Subcutaneous abdominal adipose tissue (tissue), 5 donors: ENCODE data around the gene CEP164.

Source experiments
- H3K27ac ChIP-seq: one replicate; pipeline ENCODE4 v1.7.0; 2013; ENCODE audit warnings: low read depth, mild to moderate bottlenecking, inconsistent platforms, low read length, moderate library complexity
- H3K27me3 ChIP-seq, 5 donors: one replicate each; pipeline ENCODE4 v1.7.0; 2013; ENCODE audit warnings: low read length in 5 of 5, inconsistent platforms in 1 of 5; ENCODE audit not compliant: control insufficient read depth in 5 of 5, insufficient read depth in 4 of 5
- H3K36me3 ChIP-seq, 5 donors: one replicate each; pipeline ENCODE4 v1.7.0; 2013; ENCODE audit warnings: low read length in 5 of 5; ENCODE audit not compliant: control insufficient read depth in 5 of 5, insufficient read depth in 5 of 5
- H3K4me1 ChIP-seq, 5 donors: one replicate each; pipeline ENCODE4 v1.7.0; 2013; ENCODE audit warnings: low read length in 5 of 5, mild to moderate bottlenecking in 3 of 5, moderate library complexity in 1 of 5; ENCODE audit not compliant: control insufficient read depth in 5 of 5, insufficient read depth in 5 of 5
- H3K4me3 ChIP-seq, 5 donors: one replicate each; pipeline ENCODE4 v1.7.0; 2013; ENCODE audit warnings: low read length in 5 of 5, low read depth in 1 of 5
- H3K9ac ChIP-seq, 5 donors: one replicate each; pipeline ENCODE4 v1.7.0; 2013; ENCODE audit warnings: low read length in 5 of 5, mild to moderate bottlenecking in 4 of 5, moderate library complexity in 3 of 5
- H3K9me3 ChIP-seq, 5 donors: one replicate each; pipeline ENCODE4 v1.7.0; 2013; ENCODE audit warnings: low read length in 5 of 5; ENCODE audit not compliant: control insufficient read depth in 5 of 5
- donor health status: healthy.
- donor health status: healthy.
- donor health status: healthy.
- donor health status: healthy.
- donor health status: healthy.

The CEP164 gene

DNA sequence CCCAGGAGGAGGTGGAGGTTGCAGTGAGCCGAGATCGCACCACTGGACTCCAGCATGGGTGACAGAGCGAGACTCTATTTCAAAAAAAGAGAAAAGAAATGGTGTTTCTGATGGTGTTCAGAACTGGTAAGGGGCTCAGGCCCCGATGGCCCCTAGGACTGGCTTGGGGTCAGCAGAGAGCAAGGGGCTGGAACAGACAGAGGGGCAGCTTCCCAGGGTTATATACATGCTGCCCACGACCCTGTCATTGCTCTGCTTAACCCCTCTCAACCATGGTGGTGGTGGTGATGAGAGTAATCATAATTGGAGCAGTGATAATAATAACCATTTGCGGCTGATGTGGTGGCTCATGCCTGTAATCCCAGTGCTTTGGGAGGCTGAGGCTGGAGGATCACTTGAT is 79.4 kb downstream of the CEP164 start:
- H3K27ac ChIP-seq: no peak overlapping the region
- peaks cover 0 to 59% (median 47%) of the 10 kb centered on the region in 5 donors for H3K36me3 ChIP-seq
- peaks cover 0 to 4% (median 0%) of the 10 kb centered on the region in 5 donors for H3K9me3 ChIP-seq
- H3K27me3 ChIP-seq: no peaks in the 10 kb centered on the region
- no peaks in the 10 kb centered on the region for H3K4me1 ChIP-seq
- no peak overlapping the region for H3K9ac ChIP-seq
- H3K4me3 ChIP-seq: no peak overlapping the region

- peaks cover 0 to 4% (median 0%) of the 10 kb centered on the region in 5 donors for H3K9me3 ChIP-seq
- H3K4me3 ChIP-seq: no peak overlapping the region
- H3K27ac ChIP-seq: no peak overlapping the region
- peaks cover 2 to 72% (median 51%) of the 10 kb centered on the region in 5 donors for H3K36me3 ChIP-seq
- H3K27me3 ChIP-seq: no peaks in the 10 kb centered on the region
- no peaks in the 10 kb centered on the region for H3K4me1 ChIP-seq
- H3K9ac ChIP-seq: no peak overlapping the region
Observed at GRCh38 chr11:117408356-117408755, 80.7 kb downstream of the CEP164 start.

DNA sequence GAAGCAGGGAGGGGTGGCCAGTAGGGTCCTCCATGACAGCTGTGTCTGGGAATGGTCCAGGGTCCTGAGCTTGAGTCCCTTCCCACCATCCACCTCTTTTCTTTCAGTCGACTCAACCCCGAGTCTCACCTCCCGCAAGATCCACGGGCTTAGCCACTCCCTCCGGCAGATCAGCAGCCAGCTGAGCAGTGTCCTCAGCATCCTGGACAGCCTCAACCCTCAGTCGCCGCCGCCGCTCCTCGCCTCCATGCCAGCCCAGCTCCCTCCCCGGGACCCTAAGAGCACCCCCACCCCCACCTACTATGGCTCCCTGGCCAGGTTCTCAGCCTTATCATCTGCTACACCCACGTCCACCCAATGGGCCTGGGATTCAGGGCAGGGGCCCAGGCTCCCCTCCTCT is 81.9 kb downstream of the CEP164 start:
- H3K9me3 ChIP-seq: peaks cover 0 to 4% (median 0%) of the 10 kb centered on the region in 5 donors
- no peaks in the 10 kb centered on the region for H3K4me1 ChIP-seq
- H3K4me3 ChIP-seq: no peak overlapping the region
- H3K27me3 ChIP-seq: no peaks in the 10 kb centered on the region
- no peak overlapping the region for H3K27ac ChIP-seq
- no peak overlapping the region for H3K9ac ChIP-seq
- H3K36me3 ChIP-seq: peaks cover 4 to 74% (median 51%) of the 10 kb centered on the region in 5 donors

- Histone ChIP-seq H3K36me3 (peaks cover 4 to 67% (median 45%) of the 10 kb centered on the region in 5 donors), H3K9ac (no peak overlapping the region), H3K9me3 (peaks cover 0 to 4% (median 0%) of the 10 kb centered on the region in 5 donors), H3K4me3 (no peak overlapping the region), H3K27ac (no peak overlapping the region), H3K4me1 (no peaks in the 10 kb centered on the region), H3K27me3 (no peaks in the 10 kb centered on the region)
Observed at GRCh38 chr11:117410238-117410637, 82.6 kb downstream of the CEP164 start.

- no peak overlapping the region for H3K27ac ChIP-seq
- H3K27me3 ChIP-seq: no peaks in the 10 kb centered on the region
- no peak overlapping the region for H3K4me3 ChIP-seq
- peaks cover 4 to 64% (median 43%) of the 10 kb centered on the region in 5 donors for H3K36me3 ChIP-seq
- H3K4me1 ChIP-seq: no peaks in the 10 kb centered on the region
- H3K9ac ChIP-seq: no peak overlapping the region
- peaks cover 0 to 4% (median 0%) of the 10 kb centered on the region in 5 donors for H3K9me3 ChIP-seq
Observed at GRCh38 chr11:117410861-117411710, 83.4 kb downstream of the CEP164 start.

DNA sequence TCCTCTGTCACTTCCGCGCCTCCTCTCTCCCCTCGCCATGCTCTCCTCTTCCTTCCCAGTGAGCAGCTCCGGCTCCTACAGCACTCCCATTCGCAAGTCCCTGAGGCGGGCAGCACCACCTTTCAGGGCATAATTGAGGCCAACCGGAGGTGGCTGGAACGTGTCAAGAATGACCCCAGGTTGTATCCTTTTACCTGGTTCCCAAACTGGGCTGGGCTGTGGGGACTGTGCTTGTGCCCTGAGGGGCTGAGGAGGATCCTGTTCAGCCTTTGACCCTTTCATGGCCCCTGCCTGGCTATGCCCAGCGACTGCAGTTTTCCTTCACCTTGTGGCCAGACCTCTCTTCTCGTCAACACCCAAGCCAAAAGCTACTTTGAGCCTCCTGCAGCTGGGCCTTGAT is 84.1 kb downstream of the CEP164 start:
- Histone ChIP-seq H3K4me1 (no peaks in the 10 kb centered on the region), H3K36me3 (peaks cover 4 to 61% (median 43%) of the 10 kb centered on the region in 5 donors), H3K4me3 (no peak overlapping the region), H3K9me3 (no peaks in the 10 kb centered on the region), H3K27me3 (peaks cover 0 to 3% (median 0%) of the 10 kb centered on the region in 5 donors), H3K27ac (no peak overlapping the region), H3K9ac (no peak overlapping the region)

GRCh38 chr11:117412176-117412575 is 84.5 kb downstream of the CEP164 start:
- H3K27ac ChIP-seq: no peak overlapping the region
- no peaks in the 10 kb centered on the region for H3K4me1 ChIP-seq
- H3K4me3 ChIP-seq: no peak overlapping the region
- peaks cover 4 to 61% (median 43%) of the 10 kb centered on the region in 5 donors for H3K36me3 ChIP-seq
- H3K27me3 ChIP-seq: peaks cover 0 to 7% (median 1%) of the 10 kb centered on the region in 5 donors
- no peak overlapping the region for H3K9ac ChIP-seq
- no peaks in the 10 kb centered on the region for H3K9me3 ChIP-seq

GRCh38 chr11:117412653-117413275 is 85.1 kb downstream of the CEP164 start:
- Histone ChIP-seq H3K27me3 (peaks cover 0 to 11% (median 3%) of the 10 kb centered on the region in 5 donors), H3K9me3 (no peaks in the 10 kb centered on the region), H3K4me3 (no peak overlapping the region), H3K36me3 (peaks cover 4 to 59% (median 41%) of the 10 kb centered on the region in 5 donors), H3K4me1 (no peaks in the 10 kb centered on the region), H3K27ac (no peak overlapping the region), H3K9ac (no peak overlapping the region)

DNA sequence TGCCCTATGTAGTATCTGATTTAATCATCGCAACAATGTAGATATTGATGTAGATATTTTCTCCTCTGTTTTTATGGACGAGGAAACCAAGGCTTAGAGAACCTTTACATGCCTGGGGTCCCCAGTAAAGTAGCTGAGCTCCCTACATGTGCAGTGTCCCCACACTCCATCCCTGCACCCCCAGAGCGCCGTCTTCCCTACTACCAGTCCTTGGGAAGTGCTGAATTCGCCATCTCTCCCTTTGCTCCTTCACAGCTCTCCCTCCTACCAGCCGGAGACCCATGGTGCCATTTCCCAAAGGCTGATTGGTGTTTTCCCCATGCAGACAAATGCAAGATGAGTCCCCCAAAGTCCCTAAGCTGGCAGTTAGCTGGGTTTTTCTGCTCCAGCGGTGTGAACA is 86.0 kb downstream of the CEP164 start:
- Histone ChIP-seq H3K9ac (no peak overlapping the region), H3K4me1 (no peaks in the 10 kb centered on the region), H3K4me3 (no peak overlapping the region), H3K9me3 (no peaks in the 10 kb centered on the region), H3K36me3 (peaks cover 4 to 50% (median 32%) of the 10 kb centered on the region in 5 donors), H3K27me3 (peaks cover 0 to 12% (median 3%) of the 10 kb centered on the region in 5 donors), H3K27ac (no peak overlapping the region)

- Histone ChIP-seq H3K9ac (no peak overlapping the region), H3K36me3 (peaks cover 4 to 39% (median 22%) of the 10 kb centered on the region in 5 donors), H3K4me3 (no peak overlapping the region), H3K27me3 (peaks cover 3 to 12% (median 4%) of the 10 kb centered on the region in 5 donors), H3K9me3 (no peaks in the 10 kb centered on the region), H3K4me1 (no peaks in the 10 kb centered on the region), H3K27ac (no peak overlapping the region)
Observed at GRCh38 chr11:117414724-117415123, 87.1 kb downstream of the CEP164 start.
